Endothelial cell of umbilical vein (primary cell): ENCODE data around the gene RELL1.

Experiments used
- CTCF ChIP-seq, 2 donors: IDR thresholded peaks; 1 replicate in 1 of 2; 2 replicates in 1 of 2; pipeline ENCODE4 v1.5.1; 2011; ENCODE audit warnings: low read length in 2 of 2, mild to moderate bottlenecking in 2 of 2, moderate library complexity in 2 of 2, control low read depth in 1 of 2, inconsistent platforms in 1 of 2, low read depth in 1 of 2; ENCODE audit not compliant: insufficient read depth in 1 of 2; ENCODE audit errors: extremely low read depth in 1 of 2
- MAX ChIP-seq: IDR thresholded peaks from 2 replicates; pipeline ENCODE4 v1.6.1; 2011; ENCODE audit not compliant: insufficient read depth, insufficient read length

- TF ChIP-seq CTCF (IDR thresholded peaks at IDR 0.05; ENCODE audit: extremely low read depth in 1 of 2, insufficient read depth in 1 of 2, low read depth in 1 of 2, low read length in 2 of 2), result no peak
- no peak for TF ChIP-seq MAX
Measured at GRCh38 chr4:37685823-37686372, 278 bp downstream of the RELL1 start.
